Mucosa of stomach (tissue), 1 donor: Measurements from ENCODE around the gene ZKSCAN7.
"Not testable (repeated sequence)": the region's sequence is repeated elsewhere in the genome, so short reads cannot be mapped to it uniquely, and the experiment has no call there.

Experiments used
- H3K27me3 ChIP-seq: one replicate; pipeline ENCODE4 v1.7.0; 2013; ENCODE audit warnings: mild to moderate bottlenecking, low read length; ENCODE audit not compliant: control insufficient read depth, insufficient read depth
- H3K36me3 ChIP-seq: one replicate; pipeline ENCODE4 v1.7.0; 2013; ENCODE audit warnings: low read length; ENCODE audit not compliant: control insufficient read depth, insufficient read depth
- H3K4me1 ChIP-seq: one replicate; pipeline ENCODE4 v1.7.0; 2013; ENCODE audit warnings: mild to moderate bottlenecking, low read length; ENCODE audit not compliant: control insufficient read depth, insufficient read depth
- H3K4me3 ChIP-seq: one replicate; pipeline ENCODE4 v1.7.0; 2013; ENCODE audit warnings: low read length
- H3K9ac ChIP-seq: one replicate; pipeline ENCODE4 v1.7.0; 2013; ENCODE audit warnings: mild to moderate bottlenecking, low read length, moderate library complexity
- H3K9me3 ChIP-seq: one replicate; pipeline ENCODE4 v1.7.0; 2013; ENCODE audit warnings: mild to moderate bottlenecking, low read length, moderate library complexity; ENCODE audit not compliant: control insufficient read depth
- donor health status: Pancreatic carcinoma.

Gene ZKSCAN7

DNA sequence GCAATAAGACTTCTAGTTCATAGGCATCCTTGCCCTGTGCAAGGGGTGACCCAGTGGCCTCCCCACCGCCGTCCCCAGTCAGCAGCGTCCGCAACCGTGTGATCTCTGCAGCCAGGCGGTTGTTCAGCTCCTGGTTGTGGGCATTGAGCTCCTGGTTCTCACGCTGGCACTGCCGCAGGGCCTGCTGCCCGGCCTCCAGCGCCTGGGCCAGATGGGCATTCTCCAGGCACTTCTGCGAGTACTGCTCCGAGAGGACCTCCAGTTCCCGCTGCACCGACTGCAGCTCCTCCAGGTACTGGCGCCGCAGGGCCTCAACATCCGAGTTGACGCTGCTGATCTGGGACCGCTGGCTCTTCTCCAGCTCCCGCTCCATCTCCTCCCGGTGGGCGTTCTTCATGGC lies 23.3 kb downstream of the ZKSCAN7 start:
- H3K4me1 ChIP-seq, H3K36me3 ChIP-seq, H3K27me3 ChIP-seq, H3K9ac ChIP-seq, H3K9me3 ChIP-seq, H3K4me3 ChIP-seq: not testable (repeated sequence)

DNA sequence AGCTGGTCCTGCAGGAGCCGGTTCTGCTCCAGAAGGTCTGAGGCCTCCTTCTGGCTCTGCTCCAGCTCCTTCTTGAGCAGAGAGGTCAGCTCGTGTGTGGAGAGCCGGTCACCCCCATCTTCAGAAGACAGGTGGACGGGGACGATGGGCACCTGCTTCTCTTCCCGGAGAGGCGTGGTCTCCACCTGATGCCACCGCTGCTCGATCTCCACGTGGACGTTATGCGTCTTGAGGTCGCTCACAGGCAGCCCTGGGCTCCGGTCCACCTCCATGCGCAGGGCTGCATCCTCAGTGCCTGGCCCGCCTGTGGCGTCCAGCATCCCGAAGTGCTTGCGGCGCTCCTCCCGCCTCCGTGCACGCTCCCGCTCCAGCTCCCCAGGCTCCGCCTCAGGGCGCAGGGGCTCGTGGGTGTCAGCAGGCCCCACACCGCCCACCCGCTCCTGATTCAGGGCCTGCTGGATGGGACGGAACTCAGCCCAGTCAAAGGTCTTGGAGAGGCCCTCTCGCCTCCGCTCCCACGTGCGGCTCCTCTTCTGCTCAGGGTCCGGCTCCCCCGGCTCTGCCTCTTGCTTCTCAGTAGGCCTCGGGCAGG lies 24.0 kb downstream of the ZKSCAN7 start:
- H3K36me3 ChIP-seq, H3K9ac ChIP-seq, H3K4me1 ChIP-seq, H3K27me3 ChIP-seq, H3K4me3 ChIP-seq, H3K9me3 ChIP-seq: not testable (repeated sequence)

- H3K9me3 ChIP-seq, H3K9ac ChIP-seq, H3K36me3 ChIP-seq, H3K4me1 ChIP-seq, H3K4me3 ChIP-seq: not testable (repeated sequence)
- H3K27me3 ChIP-seq: peaks cover 16% of the 10 kb centered on the region
Measured at GRCh38 chr3:44579749-44580148, 24.8 kb downstream of the ZKSCAN7 start.

GRCh38 chr3:44580971-44581370 lies 26.0 kb downstream of the ZKSCAN7 start:
- H3K9ac ChIP-seq, H3K36me3 ChIP-seq, H3K9me3 ChIP-seq, H3K4me3 ChIP-seq, H3K4me1 ChIP-seq: not testable (repeated sequence)
- H3K27me3 ChIP-seq: peaks cover 22% of the 10 kb centered on the region

- no peaks in the 10 kb centered on the region for H3K36me3 ChIP-seq
Measured at GRCh38 chr3:44584646-44585501, 29.9 kb downstream of the ZKSCAN7 start, which contains the start of gene ZNF660. ZNF660 (plus strand) TSS chr3:44584964; CDS start chr3:44594194, 9,230 bp downstream.

GRCh38 chr3:44596621-44597020 lies 41.6 kb downstream of the ZKSCAN7 start:
- Histone ChIP-seq H3K27me3 (no peaks in the 10 kb centered on the region), H3K9ac (no peak overlapping the region), H3K9me3 (no peaks in the 10 kb centered on the region), H3K4me1 (no peaks in the 10 kb centered on the region), H3K4me3 (no peak overlapping the region), H3K36me3 (no peaks in the 10 kb centered on the region)

More at GRCh38 chr3:44584646-44585501, 29.9 kb downstream of the ZKSCAN7 start, which contains the start of gene ZNF660:
- H3K4me3 ChIP-seq: peak within 1 kb of the TSS; percentile 71
- peak within 1 kb of the TSS; percentile 72 for H3K9ac ChIP-seq
- H3K4me1 ChIP-seq: peaks cover 4% of the 10 kb centered on the region
- peaks cover 22% of the 10 kb centered on the region for H3K27me3 ChIP-seq
- no peaks in the 10 kb centered on the region for H3K9me3 ChIP-seq

GRCh38 chr3:44601749-44602148 lies 46.8 kb downstream of the ZKSCAN7 start:
- Histone ChIP-seq H3K9me3 (no peaks in the 10 kb centered on the region), H3K27me3 (no peaks in the 10 kb centered on the region), H3K4me3 (no peak overlapping the region), H3K36me3 (no peaks in the 10 kb centered on the region), H3K9ac (no peak overlapping the region), H3K4me1 (no peaks in the 10 kb centered on the region)

- no peaks in the 10 kb centered on the region for H3K27me3 ChIP-seq
- no peaks in the 10 kb centered on the region for H3K9me3 ChIP-seq
- no peaks in the 10 kb centered on the region for H3K4me1 ChIP-seq
- H3K4me3 ChIP-seq: no peak overlapping the region
- H3K36me3 ChIP-seq: no peaks in the 10 kb centered on the region
- H3K9ac ChIP-seq: no peak overlapping the region
Measured at GRCh38 chr3:44612678-44613077, 57.7 kb downstream of the ZKSCAN7 start.
